ENCODE data around the gene TTC17.

The TTC17 gene

GRCh38 chr11:43541993-43542392 is 183.3 kb downstream of the TTC17 start:
- DNase-seq, result no peak

- DNase-seq, result no peak
These were observed 184.3 kb downstream of the TTC17 start for GRCh38 chr11:43542750-43543712.
